M059J (cell line): ENCODE data around the gene COPS6. TPM values are rescaled to one million over a fixed set of nuclear protein-coding genes. Genes with fewer than 3 reads are reported as not detected.
A peak's percentile ranks its signal among the peaks of the same experiment; 100 is the strongest.

ENCODE experiments used
- DNase-seq: peaks from one replicate; pipeline ENCODE4 v3.0.0-alpha.2; 2012; ENCODE audit warnings: low read depth
- total RNA-seq: library from RNA; depleted of rRNA; stranded (reverse); fragments of >200 nt; shearing (Covaris generic); gene quantifications from 2 replicates; pipeline ENCODE4 v1.2.3, GENCODE V29; 2014; rRNA removed

Gene COPS6
- 98.4 and 109 TPM in 2 replicates for total RNA-seq

DNA sequence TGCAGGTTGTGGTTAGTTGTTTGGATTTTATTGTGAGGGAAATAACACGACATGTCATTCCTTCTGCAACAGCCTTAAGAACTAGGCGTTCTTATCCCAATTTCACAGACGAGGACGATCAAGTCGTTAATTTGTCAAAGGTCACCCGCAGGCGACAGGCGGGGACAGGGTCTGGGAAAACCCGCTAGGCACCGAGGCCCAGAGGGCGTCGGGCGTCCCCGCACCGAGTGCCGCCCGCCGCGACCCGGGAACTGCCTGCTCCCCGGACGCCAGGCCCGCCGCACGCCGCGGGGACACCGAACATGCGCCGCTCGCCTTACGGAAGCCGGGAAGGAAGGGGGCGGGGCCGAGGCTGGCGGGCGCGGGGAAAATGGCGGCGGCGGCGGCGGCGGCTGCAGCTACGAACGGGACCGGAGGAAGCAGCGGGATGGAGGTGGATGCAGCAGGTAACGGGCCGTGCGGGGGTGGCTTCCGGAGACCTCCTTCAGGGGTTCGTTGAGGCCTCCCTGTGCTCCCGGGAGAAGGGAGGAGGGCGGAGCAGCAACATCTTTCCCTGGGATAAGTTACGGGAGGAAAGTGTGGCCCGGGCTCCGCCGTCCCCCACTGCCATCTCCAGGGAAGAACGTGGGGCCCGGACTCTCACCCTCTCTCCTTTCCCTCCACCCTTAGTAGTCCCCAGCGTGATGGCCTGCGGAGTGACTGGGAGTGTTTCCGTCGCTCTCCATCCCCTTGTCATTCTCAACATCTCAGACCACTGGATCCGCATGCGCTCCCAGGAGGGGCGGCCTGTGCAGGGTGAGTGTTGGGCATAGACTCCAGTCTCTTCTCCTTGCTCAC lies at the start of gene COPS6:
Gene COPS6, plus strand, starts transcription at position 349 of the 837 bp plus-strand sequence. Its CDS starts 22 bp downstream, at position 371.
- DNase-seq = peak; percentile 74

GRCh38 chr7:100040575-100040974 lies 48.2 kb upstream of the COPS6 start:
- no peak for DNase-seq

GRCh38 chr7:100044718-100045117 lies 44.1 kb upstream of the COPS6 start:
- DNase-seq = no peak

DNA sequence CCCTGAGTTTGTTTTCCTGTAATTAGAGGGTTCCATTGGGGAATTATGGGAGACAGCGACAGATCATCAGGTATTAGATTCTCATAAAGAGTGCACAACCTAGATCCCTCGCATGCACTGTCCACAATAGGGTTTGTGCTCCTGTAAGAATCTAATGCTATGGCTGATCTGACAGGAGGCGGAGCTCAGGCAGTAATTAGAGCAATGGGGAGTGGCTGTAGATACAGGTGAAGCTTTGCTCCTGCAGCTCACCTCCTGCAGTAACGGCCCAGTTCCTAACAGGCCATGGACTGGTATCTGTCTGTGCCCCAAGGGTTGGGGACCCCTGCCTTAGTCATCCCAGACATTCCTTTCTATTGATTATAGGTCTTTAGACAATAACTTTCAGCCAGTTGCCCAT lies 40.1 kb upstream of the COPS6 start:
- no peak for DNase-seq

- DNase-seq = peak; percentile 80
Measured at GRCh38 chr7:100049441-100050291, 39.1 kb upstream of the COPS6 start, which contains the start of gene ZSCAN21. TSS of gene ZSCAN21 (plus strand) at chr7:100049774. CDS start at chr7:100057007, 7,233 bp downstream.

GRCh38 chr7:100051611-100052010 lies 37.2 kb upstream of the COPS6 start:
- DNase-seq = no peak

GRCh38 chr7:100053215-100053614 lies 35.6 kb upstream of the COPS6 start:
- peak; percentile 65 for DNase-seq

GRCh38 chr7:100057006-100057405 lies 31.8 kb upstream of the COPS6 start:
- DNase-seq = no peak

- no peak for DNase-seq
Measured at GRCh38 chr7:100059251-100059739, 29.5 kb upstream of the COPS6 start.

DNA sequence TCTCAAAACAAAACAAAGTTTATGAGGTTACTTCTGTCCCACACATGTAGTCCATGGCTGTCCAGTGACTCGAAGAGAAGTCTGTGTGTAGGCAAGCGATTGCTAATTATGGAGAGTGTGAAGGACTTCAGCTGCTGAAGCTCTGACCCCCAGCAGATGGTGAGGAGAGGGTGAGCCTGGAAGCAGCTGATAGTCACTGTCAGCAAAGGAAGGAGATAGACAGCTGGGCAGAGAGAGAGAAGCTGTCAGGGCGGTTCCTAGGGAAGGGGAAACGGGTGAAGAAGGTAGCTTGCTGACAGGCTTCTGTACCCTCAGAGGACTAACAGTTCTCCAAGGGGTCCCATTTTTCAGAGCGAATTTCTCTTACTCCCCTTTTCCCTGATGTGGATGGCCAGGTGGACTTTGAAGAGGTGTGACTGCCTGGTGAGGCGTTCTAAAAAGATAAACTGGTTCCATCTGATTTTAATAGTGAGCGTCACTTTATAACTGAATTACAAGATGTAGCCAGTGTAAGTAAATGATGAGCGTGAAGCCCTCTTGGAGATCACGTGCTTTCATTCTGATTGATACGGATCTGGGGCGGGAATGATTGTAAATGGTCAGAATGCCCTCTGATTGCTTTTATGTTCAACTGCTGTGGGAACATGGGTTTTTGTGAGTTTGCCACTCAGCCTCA lies 27.1 kb upstream of the COPS6 start:
- no peak for DNase-seq

DNA sequence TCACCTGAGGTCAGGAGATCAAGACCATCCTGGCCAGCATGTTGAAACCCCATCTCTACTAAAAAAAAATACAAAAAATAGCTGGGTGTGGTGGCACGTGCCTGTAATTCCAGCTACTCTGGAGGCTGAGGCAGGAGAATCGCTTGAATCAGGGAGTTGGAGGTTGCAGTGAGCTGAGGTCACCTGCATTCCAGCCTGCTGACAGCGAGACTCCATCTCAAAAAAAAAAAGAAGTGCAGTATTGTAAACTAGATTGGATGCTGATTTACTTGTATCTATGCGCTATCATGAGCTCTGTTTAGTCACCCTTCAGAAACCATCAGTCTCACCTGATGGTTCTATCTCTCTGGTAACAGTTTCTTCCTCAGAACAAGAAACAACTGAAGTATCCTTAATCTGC lies 25.4 kb upstream of the COPS6 start:
- DNase-seq = no peak

- DNase-seq = no peak
Measured at GRCh38 chr7:100064162-100064561, 24.6 kb upstream of the COPS6 start.

- DNase-seq = peak; percentile 66
Measured at GRCh38 chr7:100065452-100066186, 23.1 kb upstream of the COPS6 start.

DNA sequence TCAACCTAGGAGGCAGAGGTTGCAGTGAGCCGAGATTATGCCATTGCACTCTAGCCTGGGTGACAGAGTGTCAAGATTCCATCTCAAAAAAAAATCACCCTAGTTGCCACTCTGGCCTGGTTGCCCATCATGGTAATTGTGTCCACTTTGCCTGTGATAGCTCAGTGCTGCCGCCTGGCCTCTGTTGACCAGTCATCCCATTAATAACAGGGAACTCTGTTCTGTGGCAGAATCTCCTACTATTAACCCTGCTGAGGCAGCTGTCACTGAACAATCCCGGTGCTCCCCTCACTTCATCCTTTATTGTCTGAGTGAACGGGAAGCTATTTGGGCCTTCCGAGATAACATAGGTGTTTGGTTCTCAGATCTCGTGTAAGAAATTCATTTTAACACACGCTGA lies 21.8 kb upstream of the COPS6 start:
- DNase-seq = no peak

DNA sequence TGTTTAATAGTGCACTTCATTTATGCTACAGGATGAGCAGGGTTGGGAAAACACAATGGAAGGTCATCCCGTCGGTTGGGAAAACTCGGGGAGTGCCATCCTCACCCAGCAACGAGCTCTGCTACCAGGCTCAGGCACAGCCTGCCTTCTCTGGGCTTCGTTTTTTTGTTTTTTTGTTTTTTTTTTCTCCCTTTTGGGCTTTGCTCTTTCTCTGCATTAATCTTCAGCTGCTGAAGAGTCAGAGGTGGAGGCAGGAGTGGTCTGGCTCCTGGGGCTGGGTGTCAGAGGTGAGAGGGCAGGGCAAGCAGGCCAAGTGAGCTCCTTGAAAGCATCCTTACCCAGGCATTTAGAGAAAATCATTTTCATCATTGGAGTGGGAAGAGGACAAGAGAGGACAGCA lies 18.8 kb upstream of the COPS6 start:
- no peak for DNase-seq

GRCh38 chr7:100071018-100071723 lies 17.6 kb upstream of the COPS6 start:
- DNase-seq = no peak

- no peak for DNase-seq
Measured at GRCh38 chr7:100072462-100072861, 16.3 kb upstream of the COPS6 start.

- DNase-seq = no peak
Measured at GRCh38 chr7:100074841-100075240, 13.9 kb upstream of the COPS6 start.

GRCh38 chr7:100075418-100075817 lies 13.4 kb upstream of the COPS6 start:
- DNase-seq = no peak

DNA sequence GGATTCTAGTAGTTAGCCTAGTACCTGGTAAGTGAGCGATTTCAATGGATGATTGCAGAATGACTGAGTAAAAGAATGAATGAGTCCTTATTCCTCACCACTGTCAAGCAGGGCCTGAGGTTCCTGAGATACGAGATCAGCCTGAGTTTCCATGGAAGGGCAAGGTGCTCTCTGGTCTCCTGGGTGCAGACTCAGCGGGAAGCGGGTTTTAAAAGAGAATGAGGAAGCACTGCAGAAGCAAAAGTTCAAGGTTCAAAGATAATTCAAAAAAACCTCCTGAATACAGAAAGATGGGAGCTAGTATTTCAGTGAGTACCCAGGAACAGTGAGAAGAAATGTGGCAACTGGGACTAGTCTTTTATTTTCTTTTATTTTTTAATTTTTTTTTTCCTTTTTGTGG lies 11.6 kb upstream of the COPS6 start:
- DNase-seq = no peak
